ENCODE measurements around the gene NDUFV1. TPM values are rescaled to one million over a fixed set of nuclear protein-coding genes. Genes with fewer than 3 reads are reported as not detected.

The NDUFV1 gene
- polyA plus RNA-seq, 1 of the 3 experiments (the other 2 are of a cell fraction): 278 TPM

GRCh38 chr11:67572305-67572704 is 34.4 kb upstream of the NDUFV1 start:
- no peaks in the 10 kb centered on the region for H3K9me3 ChIP-seq
- no peaks in the 10 kb centered on the region for H3K79me2 ChIP-seq (ENCODE audit: insufficient read depth)
- no peak overlapping the region for H2AFZ ChIP-seq (ENCODE audit: low read depth)
- WGBS (ENCODE audit: low lambda C conversion rate): 3% methylated on average over 5 of the region's 5 CpGs
- TF ChIP-seq CHD2 (IDR thresholded peaks at IDR 0.05; ENCODE audit: low read length, partially characterized antibody) (no peak), POLR2AphosphoS5 (IDR thresholded peaks at IDR 0.05; ENCODE audit: low read depth, low read length) (no peak), NRF1 (IDR thresholded peaks at IDR 0.05; ENCODE audit: low read depth, low read length) (no peak), MAX (IDR thresholded peaks at IDR 0.05; ENCODE audit: low read depth) (no peak), PBX3 (IDR thresholded peaks at IDR 0.05) (no peak), RAD21 (IDR thresholded peaks at IDR 0.05; ENCODE audit: low read length) (no peak), ZBTB33 (IDR thresholded peaks at IDR 0.05; ENCODE audit: borderline replicate concordance, low read depth) (no peak), EZH2phosphoT487 (IDR thresholded peaks at IDR 0.05; ENCODE audit: borderline replicate concordance, low read depth) (no peak), USF2 (IDR thresholded peaks at IDR 0.05; ENCODE audit: borderline replicate concordance, low read depth, low read length) (no peak), IRF3 (IDR thresholded peaks at IDR 0.05; ENCODE audit: low read depth, low read length) (no peak), FOSL2 (IDR thresholded peaks at IDR 0.05; ENCODE audit: borderline replicate concordance, low read depth) (no peak), SIN3A (IDR thresholded peaks at IDR 0.05; ENCODE audit: borderline replicate concordance, low read depth, low read length) (no peak), SMC3 (IDR thresholded peaks at IDR 0.05; ENCODE audit: low read depth, low read length) (no peak), GABPA (IDR thresholded peaks at IDR 0.05; ENCODE audit: low read depth) (no peak), ELF1 (IDR thresholded peaks at IDR 0.05) (no peak), REST (IDR thresholded peaks at IDR 0.05; ENCODE audit: low read depth, low read length) (no peak), RCOR1 (IDR thresholded peaks at IDR 0.05; ENCODE audit: low read length) (no peak), MXI1 (IDR thresholded peaks at IDR 0.05; ENCODE audit: low read depth, low read length) (no peak)
- H3K4me1 ChIP-seq (ENCODE audit: control insufficient read depth in 1 of 2, insufficient read depth in 2 of 2, low read depth in 1 of 2, low read length in 1 of 2): peaks cover 0 to 2% of the 10 kb centered on the region in 2 experiments; a peak in 1 of 4 replicates
- no peak overlapping the region for H3K4me2 ChIP-seq
- H3K36me3 ChIP-seq (replicated peaks in 1 of 2; ENCODE audit: control insufficient read depth in 1 of 2, insufficient read depth in 2 of 2, low read length in 1 of 2): no peaks in the 10 kb centered on the region
- ChIA-PET CTCF (interaction anchor here (0.6 to 4.0 kb wide), 18 partner anchors 8 to 171 kb away, joined by 3 to 43 read pairs (median 4); partner anchors contain the start of genes GSTP1 and NUDT8), POLR2A (interaction anchor here (1.6 kb wide), 1 partner anchor 10 kb away, joined by 5 read pairs; no protein-coding TSS in a partner anchor)
- no peak overlapping the region for H3K4me3 ChIP-seq (ENCODE audit: low read depth in 2 of 2, low read length in 1 of 2)
- no peaks in the 10 kb centered on the region for H4K20me1 ChIP-seq (ENCODE audit: insufficient read depth)
- no peak overlapping the region for H3K27ac ChIP-seq (ENCODE audit: low read depth in 2 of 2, low read length in 1 of 2)
- peaks cover 6% of the 10 kb centered on the region for H3K27me3 ChIP-seq (ENCODE audit: insufficient read depth)
- H3F3A ChIP-seq (replicated peaks; ENCODE audit: insufficient read depth): no peaks in the 10 kb centered on the region
- no peak overlapping the region for H3K9ac ChIP-seq
- H3K9me2 ChIP-seq: no peaks in the 10 kb centered on the region
- DNase-seq: no peak
